ENCODE data around the gene PLCB2. TPM values are rescaled to one million over a fixed set of nuclear protein-coding genes. Genes with fewer than 3 reads are reported as not detected.

The PLCB2 gene
- total and polyA plus RNA-seq, 8 donors, result 3.5 to 12.5 (median 5.5) TPM

DNA sequence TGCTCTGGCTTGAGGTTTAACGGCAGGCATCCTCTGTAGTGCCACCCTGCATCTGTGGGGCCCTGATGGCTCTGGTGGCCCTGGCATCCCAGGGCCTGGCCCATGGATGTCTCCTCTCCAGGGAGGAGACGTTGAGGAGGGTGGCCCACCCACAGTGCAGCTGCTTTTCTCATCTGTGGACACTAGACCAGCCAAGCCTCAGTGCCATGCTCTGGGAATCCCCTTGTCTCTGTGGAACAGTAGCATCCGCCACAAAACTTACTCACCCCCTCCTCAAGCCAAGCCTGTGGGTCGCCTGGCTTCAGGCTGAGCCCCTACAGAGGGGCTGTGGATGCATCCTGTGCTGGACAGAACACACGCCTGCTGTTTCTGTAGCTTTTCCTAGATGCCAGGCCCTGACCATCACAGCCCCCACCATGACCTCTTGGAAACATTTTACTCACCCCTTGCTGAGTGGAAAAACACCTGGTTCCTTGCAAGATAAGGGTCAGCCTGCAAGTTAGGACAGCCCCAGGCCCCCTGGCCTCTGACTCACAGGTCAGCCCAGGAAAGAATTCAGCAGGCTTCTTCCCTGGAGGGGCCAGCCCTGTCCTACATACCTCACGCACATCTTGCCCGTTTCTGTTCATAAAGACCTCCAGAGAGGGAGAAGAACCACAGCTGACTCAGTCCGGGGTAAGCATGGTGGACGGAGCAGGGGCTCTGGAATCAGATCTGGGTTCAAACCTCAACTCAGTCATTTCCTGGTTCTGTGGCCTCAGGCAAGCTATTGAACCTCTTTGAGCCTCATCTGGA is 49.9 kb downstream of the PLCB2 start:
- H3K4me3 ChIP-seq, result no peak overlapping the region
- no peak for TF ChIP-seq EP300 (IDR thresholded peaks at IDR 0.05)
- TF ChIP-seq POLR2A (IDR thresholded peaks at IDR 0.05), result no peak
- TF ChIP-seq POLR2AphosphoS5 (IDR thresholded peaks at IDR 0.05), result no peak
- TF ChIP-seq, protein P1, sequence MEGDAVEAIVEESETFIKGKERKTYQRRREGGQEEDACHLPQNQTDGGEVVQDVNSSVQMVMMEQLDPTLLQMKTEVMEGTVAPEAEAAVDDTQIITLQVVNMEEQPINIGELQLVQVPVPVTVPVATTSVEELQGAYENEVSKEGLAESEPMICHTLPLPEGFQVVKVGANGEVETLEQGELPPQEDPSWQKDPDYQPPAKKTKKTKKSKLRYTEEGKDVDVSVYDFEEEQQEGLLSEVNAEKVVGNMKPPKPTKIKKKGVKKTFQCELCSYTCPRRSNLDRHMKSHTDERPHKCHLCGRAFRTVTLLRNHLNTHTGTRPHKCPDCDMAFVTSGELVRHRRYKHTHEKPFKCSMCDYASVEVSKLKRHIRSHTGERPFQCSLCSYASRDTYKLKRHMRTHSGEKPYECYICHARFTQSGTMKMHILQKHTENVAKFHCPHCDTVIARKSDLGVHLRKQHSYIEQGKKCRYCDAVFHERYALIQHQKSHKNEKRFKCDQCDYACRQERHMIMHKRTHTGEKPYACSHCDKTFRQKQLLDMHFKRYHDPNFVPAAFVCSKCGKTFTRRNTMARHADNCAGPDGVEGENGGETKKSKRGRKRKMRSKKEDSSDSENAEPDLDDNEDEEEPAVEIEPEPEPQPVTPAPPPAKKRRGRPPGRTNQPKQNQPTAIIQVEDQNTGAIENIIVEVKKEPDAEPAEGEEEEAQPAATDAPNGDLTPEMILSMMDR (IDR thresholded peaks at IDR 0.05), result no peak
- H3K36me3 ChIP-seq, result no peaks in the 10 kb centered on the region
- WGBS, 5 donors, result 79 to 88% (median 87%) methylated on average over 9 of the region's 9 CpGs
- no peak for DNase-seq
- H3K27ac ChIP-seq, result no peak overlapping the region
- H3K4me1 ChIP-seq, result peaks cover 9 to 15% (median 13%) of the 10 kb centered on the region in 4 donors
- intact Hi-C loops (cut with DNase I; ENCODE audit: low total_unique reads), result no loop called here
- peaks cover 0 to 21% (median 7%) of the 10 kb centered on the region in 3 donors for H3K27me3 ChIP-seq
- H3K9me3 ChIP-seq, result no peaks in the 10 kb centered on the region

DNA sequence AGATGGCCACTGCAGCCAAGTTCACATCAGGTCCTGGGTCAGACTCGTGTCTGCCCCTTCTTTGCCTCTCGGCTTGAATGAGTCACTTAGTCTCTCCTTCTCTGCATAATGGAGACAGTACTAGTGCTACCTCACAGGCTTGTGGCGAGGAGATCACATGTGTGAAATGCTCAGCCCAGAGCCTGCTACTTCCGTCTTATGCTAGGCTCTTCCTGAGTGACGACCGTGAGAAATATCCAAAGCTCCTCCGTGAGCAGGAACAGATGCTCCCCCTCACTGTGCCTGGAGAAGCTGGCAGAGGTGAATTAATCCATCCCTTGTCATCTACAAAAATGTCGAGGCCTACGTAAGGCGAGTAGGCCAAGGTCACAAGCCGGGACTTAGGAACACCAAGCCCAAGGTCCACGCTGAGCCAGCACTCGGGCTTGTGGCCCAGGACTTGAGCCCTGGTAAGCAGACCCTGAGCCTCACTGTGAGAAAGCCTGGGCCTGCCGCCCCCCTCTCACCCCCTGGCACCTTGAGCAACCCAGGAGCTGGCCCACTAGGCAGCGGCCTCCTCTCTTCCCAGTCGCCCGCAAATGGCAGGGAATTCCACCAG is 51.0 kb downstream of the PLCB2 start:
- WGBS, 5 donors, result 84 to 94% (median 91%) methylated on average over 17 of the region's 17 CpGs
- Histone ChIP-seq H3K9me3 (no peaks in the 10 kb centered on the region), H3K27me3 (peaks cover 0 to 32% (median 17%) of the 10 kb centered on the region in 3 donors), H3K4me1 (peaks cover 9 to 25% (median 23%) of the 10 kb centered on the region in 4 donors), H3K27ac (no peak overlapping the region), H3K4me3 (no peak overlapping the region), H3K36me3 (no peaks in the 10 kb centered on the region)
- intact Hi-C loops (cut with DNase I; ENCODE audit: low total_unique reads), result no loop called here
- DNase-seq, result no peak
- TF ChIP-seq, protein P1 (IDR thresholded peaks at IDR 0.05), result no peak
- no peak for TF ChIP-seq POLR2AphosphoS5 (IDR thresholded peaks at IDR 0.05)
- no peak for TF ChIP-seq POLR2A (IDR thresholded peaks at IDR 0.05)
- no peak for TF ChIP-seq EP300 (IDR thresholded peaks at IDR 0.05)

DNA sequence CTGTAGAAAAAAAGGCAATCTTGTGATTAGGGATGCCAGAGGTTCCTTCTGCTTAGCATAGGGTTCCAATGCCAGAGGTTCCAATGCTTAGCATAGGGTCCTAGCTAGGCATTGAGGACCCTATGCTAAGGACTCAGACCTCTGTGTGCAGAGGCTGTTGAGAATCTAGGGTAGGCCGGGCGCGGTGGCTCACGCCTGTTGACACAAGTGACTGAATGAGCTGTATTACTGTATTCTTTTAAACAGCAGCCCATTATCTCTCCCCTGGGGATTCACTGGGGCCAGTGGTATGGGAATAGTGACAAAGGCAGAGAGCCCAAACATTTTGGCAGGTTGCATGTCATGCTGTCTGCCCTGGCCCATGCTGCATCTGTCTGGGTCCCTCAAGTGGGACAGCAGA is 52.7 kb downstream of the PLCB2 start:
- no peak for DNase-seq
- Histone ChIP-seq H3K4me1 (peaks cover 9 to 25% (median 24%) of the 10 kb centered on the region in 4 donors), H3K27me3 (peaks cover 0 to 34% (median 17%) of the 10 kb centered on the region in 3 donors), H3K9me3 (no peaks in the 10 kb centered on the region), H3K4me3 (no peak overlapping the region), H3K27ac (no peak overlapping the region), H3K36me3 (no peaks in the 10 kb centered on the region)
- 72 to 87% (median 80%) methylated on average over 4 of the region's 4 CpGs for WGBS, 5 donors
- TF ChIP-seq, protein P1 (IDR thresholded peaks at IDR 0.05), result no peak
- TF ChIP-seq EP300 (IDR thresholded peaks at IDR 0.05) (no peak), POLR2AphosphoS5 (IDR thresholded peaks at IDR 0.05) (no peak), POLR2A (IDR thresholded peaks at IDR 0.05) (no peak)
- intact Hi-C loops (cut with DNase I; ENCODE audit: low total_unique reads), result no loop called here

DNA sequence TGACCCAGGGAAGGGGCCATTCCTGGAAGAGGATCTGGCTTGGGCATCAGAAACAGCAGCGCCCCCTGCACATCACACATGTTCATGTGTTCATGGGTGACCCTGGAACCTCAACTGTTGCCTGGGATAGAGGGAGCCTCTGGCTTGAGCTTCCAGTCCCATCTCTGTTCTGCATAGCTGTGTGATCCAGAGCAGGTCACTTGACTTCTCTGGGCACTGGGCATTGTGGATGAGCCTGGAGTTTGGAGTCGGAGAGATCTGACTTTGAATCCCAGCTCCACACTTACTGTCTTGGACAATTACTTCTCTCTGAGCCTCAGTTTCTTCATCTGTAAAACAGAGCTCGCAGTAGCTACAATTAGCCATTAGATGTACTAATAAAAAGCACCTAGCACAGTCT is 53.3 kb downstream of the PLCB2 start:
- WGBS, 5 donors, result 91 to 100% (median 96%) methylated on average over 3 of the region's 3 CpGs
- intact Hi-C loops (cut with DNase I; ENCODE audit: low total_unique reads), result no loop called here
- no peak overlapping the region for H3K27ac ChIP-seq

More for the DNA sequence above, 53.3 kb downstream of the PLCB2 start:
- peaks cover 12 to 30% (median 24%) of the 10 kb centered on the region in 4 donors for H3K4me1 ChIP-seq
- peaks cover 0 to 34% (median 17%) of the 10 kb centered on the region in 3 donors for H3K27me3 ChIP-seq
- H3K4me3 ChIP-seq, result no peak overlapping the region
- no peaks in the 10 kb centered on the region for H3K36me3 ChIP-seq
- no peak for DNase-seq
- H3K9me3 ChIP-seq, result no peaks in the 10 kb centered on the region
- TF ChIP-seq EP300 (IDR thresholded peaks at IDR 0.05), result no peak
- TF ChIP-seq POLR2AphosphoS5 (IDR thresholded peaks at IDR 0.05), result no peak
- TF ChIP-seq, protein P1 (IDR thresholded peaks at IDR 0.05), result no peak
- TF ChIP-seq POLR2A (IDR thresholded peaks at IDR 0.05), result no peak
